Measurements from ENCODE around the gene CHRNA4.

DNA sequence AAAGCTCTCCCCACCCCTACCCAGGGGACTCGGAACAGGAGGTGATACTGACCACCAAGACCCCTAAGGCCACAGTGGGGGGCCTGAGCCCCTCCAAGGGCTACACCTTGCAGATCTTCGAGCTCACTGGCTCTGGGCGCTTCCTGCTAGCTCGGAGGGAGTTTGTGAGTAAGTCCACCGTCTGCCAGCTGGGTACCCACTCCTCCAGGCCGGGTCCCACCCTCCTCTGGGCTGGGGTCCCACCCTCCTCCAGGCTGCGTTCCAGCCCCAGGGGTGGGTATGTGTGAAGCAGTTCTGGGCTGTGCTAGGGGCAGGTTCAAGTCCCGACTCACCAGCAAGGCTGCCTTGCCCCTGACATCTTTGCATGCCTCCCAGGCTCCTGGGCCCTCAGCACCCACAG is 55.8 kb downstream of the CHRNA4 start:
- TF ChIP-seq YY1 (IDR thresholded peaks at IDR 0.05; ENCODE audit: insufficient read depth, insufficient read length) (no peak), SUZ12 (IDR thresholded peaks at IDR 0.05; ENCODE audit: extremely low read depth, insufficient read depth, insufficient read length) (no peak)

Measured in NT2/D1 (cell line).